ENCODE results near the gene TAPBPL.
A peak's percentile ranks its signal among the peaks of the same experiment; 100 is the strongest.

TAPBPL gene

GRCh38 chr12:6450091-6450868, 1.6 kb upstream of the TAPBPL start:
- peak overlapping the region; percentile 84 for H3K4me3 ChIP-seq (ENCODE audit: low read depth, low read length)
- no peak for DNase-seq (ENCODE audit: low read depth)
- TF ChIP-seq CTCF (IDR thresholded peaks at IDR 0.05; ENCODE audit: low read depth, low read length, missing control alignments) = no peak

- peak overlapping the region; percentile 84 for H3K4me3 ChIP-seq (ENCODE audit: low read depth, low read length)
- no peak for TF ChIP-seq CTCF (IDR thresholded peaks at IDR 0.05; ENCODE audit: low read depth, low read length, missing control alignments)
- DNase-seq (ENCODE audit: low read depth) = no peak
Measured at GRCh38 chr12:6450869-6451347, 934 bp upstream of the TAPBPL start.

GRCh38 chr12:6452245-6452943, 552 bp downstream of the TAPBPL start:
- DNase-seq (ENCODE audit: low read depth) = no peak
- no peak for TF ChIP-seq CTCF (IDR thresholded peaks at IDR 0.05; ENCODE audit: low read depth, low read length, missing control alignments)
- H3K4me3 ChIP-seq (ENCODE audit: low read depth, low read length) = peak overlapping the region; percentile 84

DNA sequence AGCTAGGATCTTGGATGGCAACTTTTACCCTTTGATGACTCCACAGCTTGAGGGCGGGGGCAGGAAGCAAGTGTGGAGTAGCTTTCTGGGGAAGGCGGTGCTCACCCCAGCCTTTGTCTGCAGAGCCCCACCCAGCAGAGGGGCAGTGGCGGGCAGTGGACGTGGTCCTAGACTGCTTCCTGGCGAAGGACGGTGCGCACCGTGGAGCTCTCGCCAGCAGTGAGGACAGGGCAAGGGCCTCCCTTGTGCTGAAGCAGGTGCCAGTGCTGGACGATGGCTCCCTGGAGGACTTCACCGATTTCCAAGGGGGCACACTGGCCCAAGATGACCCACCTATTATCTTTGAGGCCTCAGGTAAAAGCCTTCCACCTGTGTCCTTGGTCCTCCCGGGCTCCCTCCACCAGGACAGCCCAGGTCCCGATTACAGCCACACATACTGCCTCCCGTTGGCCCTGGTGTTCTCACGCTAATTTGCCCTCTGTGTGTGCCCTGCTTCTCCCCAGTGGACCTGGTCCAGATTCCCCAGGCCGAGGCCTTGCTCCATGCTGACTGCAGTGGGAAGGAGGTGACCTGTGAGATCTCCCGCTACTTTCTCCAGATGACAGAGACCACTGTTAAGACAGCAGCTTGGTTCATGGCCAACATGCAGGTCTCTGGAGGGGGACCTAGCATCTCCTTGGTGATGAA, 1.2 kb downstream of the TAPBPL start:
- DNase-seq (ENCODE audit: low read depth) = no peak
- H3K4me3 ChIP-seq (ENCODE audit: low read depth, low read length) = peak overlapping the region; percentile 84

DNA sequence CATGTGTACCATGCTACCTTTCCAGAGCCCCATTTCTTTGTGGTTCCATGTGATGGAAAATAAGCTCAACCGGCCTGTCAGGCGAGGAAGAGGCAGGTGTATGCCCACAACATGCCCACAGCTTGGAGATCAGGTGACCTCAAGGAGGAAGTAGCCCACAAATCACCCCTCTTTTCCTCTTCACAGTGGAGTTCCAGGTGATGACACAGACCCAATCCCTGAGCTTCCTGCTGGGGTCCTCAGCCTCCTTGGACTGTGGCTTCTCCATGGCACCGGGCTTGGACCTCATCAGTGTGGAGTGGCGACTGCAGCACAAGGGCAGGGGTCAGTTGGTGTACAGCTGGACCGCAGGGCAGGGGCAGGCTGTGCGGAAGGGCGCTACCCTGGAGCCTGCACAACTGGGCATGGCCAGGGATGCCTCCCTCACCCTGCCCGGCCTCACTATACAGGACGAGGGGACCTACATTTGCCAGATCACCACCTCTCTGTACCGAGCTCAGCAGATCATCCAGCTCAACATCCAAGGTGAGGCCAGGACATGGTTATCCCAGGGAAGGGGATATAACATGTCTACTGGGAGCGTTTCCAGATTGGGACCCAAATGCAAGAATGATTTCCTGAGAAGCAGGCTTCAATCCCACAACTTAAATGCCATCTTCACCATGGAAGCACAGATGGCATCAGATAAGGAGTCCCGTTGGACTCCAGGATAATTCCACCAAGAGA, 5.5 kb downstream of the TAPBPL start:
- TF ChIP-seq CTCF (IDR thresholded peaks at IDR 0.05; ENCODE audit: low read depth, low read length, missing control alignments) = no peak
- no peak for DNase-seq (ENCODE audit: low read depth)
- no peak overlapping the region for H3K4me3 ChIP-seq (ENCODE audit: low read depth, low read length)

More for the DNA sequence above, 1.2 kb downstream of the TAPBPL start:
- TF ChIP-seq CTCF (IDR thresholded peaks at IDR 0.05; ENCODE audit: low read depth, low read length, missing control alignments) = no peak

DNA sequence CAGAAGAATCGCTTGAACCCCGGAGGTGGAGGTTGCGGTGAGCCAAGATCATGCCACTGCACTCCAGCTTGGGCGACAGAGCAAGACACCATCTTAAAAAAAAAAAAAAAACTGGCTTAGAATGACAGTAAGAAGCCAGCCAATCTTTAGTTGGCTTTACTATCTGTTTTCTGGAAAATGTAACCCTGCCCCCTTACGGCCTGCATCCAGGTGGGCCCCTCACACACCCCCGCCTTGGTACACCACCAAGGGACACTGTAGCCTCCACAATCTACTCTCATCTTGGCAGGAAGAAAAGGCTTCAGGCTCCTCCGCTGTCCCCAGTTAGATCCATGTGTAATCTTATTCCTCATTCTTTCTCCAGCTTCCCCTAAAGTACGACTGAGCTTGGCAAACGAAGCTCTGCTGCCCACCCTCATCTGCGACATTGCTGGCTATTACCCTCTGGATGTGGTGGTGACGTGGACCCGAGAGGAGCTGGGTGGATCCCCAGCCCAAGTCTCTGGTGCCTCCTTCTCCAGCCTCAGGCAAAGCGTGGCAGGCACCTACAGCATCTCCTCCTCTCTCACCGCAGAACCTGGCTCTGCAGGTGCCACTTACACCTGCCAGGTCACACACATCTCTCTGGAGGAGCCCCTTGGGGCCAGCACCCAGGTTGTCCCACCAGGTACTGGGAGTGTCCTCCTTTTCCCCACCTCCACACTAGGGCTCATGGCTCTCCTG, 6.6 kb downstream of the TAPBPL start:
- no peak overlapping the region for H3K4me3 ChIP-seq (ENCODE audit: low read depth, low read length)
- no peak for TF ChIP-seq CTCF (IDR thresholded peaks at IDR 0.05; ENCODE audit: low read depth, low read length, missing control alignments)
- DNase-seq (ENCODE audit: low read depth) = no peak

Data from GM12864 (cell line).